OCI-LY7 (cell line): ENCODE results near the gene GRK6. TPM values are rescaled to one million over a fixed set of nuclear protein-coding genes. Genes with fewer than 3 reads are reported as not detected.

Source experiments
- BruUV-seq: library from RNA; stranded (reverse); fragments of 400-500 nt; replicated peaks from 2 replicates; lab custom pipeline; 2021; lab: Mats Ljungman, UMichigan
- CTCF ChIA-PET: fragments of 300-600 bp; sonication (Branson Sonifier 250); formaldehyde crosslinking; loops from one replicate; lab custom pipeline; 2022; ENCODE audit warnings: antibody characterized with exemption; ENCODE audit not compliant: unreplicated experiment; lab: Charles Lee
- POLR2A ChIA-PET: fragments of 300-600 bp; sonication (Branson Sonifier 250); formaldehyde crosslinking; loops from one replicate; lab custom pipeline; 2022; ENCODE audit warnings: antibody characterized with exemption; lab: Charles Lee
- DNase-seq: peaks from one replicate; pipeline ENCODE4 v3.0.0-alpha.2; 2015; ENCODE audit warnings: low spot score
- H2AFZ ChIP-seq: fragments of 200-600 bp; sonication (generic), shearing (Covaris generic); 2 replicates; pipeline ENCODE4 v1.6.1; 2014; ENCODE audit warnings: mild to moderate bottlenecking, antibody characterized with exemption, low read length, moderate library complexity
- H3K27ac ChIP-seq: fragments of 200-600 bp; sonication (generic); 2 replicates; pipeline ENCODE4 v1.5.1; 2014; ENCODE audit warnings: mixed run types, low read depth, mild to moderate bottlenecking, moderate library complexity, low read length, inconsistent platforms; ENCODE audit not compliant: poor library complexity, severe bottlenecking
- H3K36me3 ChIP-seq: fragments of 200-600 bp; sonication (generic); 2 replicates; pipeline ENCODE4 v1.6.1; 2014; ENCODE audit warnings: mild to moderate bottlenecking, antibody characterized with exemption, low read length, moderate library complexity, mixed read lengths; ENCODE audit not compliant: insufficient read depth
- H3K4me1 ChIP-seq: fragments of 200-600 bp; sonication (generic); 2 replicates; pipeline ENCODE4 v1.5.1; 2014; ENCODE audit warnings: mild to moderate bottlenecking, low read length; ENCODE audit not compliant: insufficient read depth, poor library complexity, severe bottlenecking
- H3K4me2 ChIP-seq: fragments of 200-600 bp; sonication (generic); 2 replicates; pipeline ENCODE4 v1.6.1; 2014; ENCODE audit warnings: mild to moderate bottlenecking, low read length
- H3K4me3 ChIP-seq: fragments of 200-600 bp; sonication (generic); 2 replicates; pipeline ENCODE4 v1.5.1; 2014; ENCODE audit warnings: mild to moderate bottlenecking, low read depth, low read length; ENCODE audit not compliant: poor library complexity, severe bottlenecking
- H3K79me2 ChIP-seq: fragments of 200-600 bp; sonication (generic); 2 replicates; pipeline ENCODE4 v1.6.1; 2016; ENCODE audit warnings: low read depth, mild to moderate bottlenecking, low read length, moderate library complexity, mixed read lengths; ENCODE audit not compliant: insufficient read depth
- H3K9me2 ChIP-seq: fragments of 200-600 bp; sonication (generic); 2 replicates; pipeline ENCODE4 v1.6.1; 2016; ENCODE audit warnings: mild to moderate bottlenecking, low read length, mixed read lengths; ENCODE audit not compliant: insufficient read depth
- H3K9me3 ChIP-seq: fragments of 200-600 bp; sonication (generic); 2 replicates; pipeline ENCODE4 v1.6.1; 2014; ENCODE audit warnings: mild to moderate bottlenecking, mixed run types, low read length, mixed read lengths
- H4K20me1 ChIP-seq: fragments of 200-600 bp; sonication (generic); 2 replicates; pipeline ENCODE4 v1.6.1; 2014; ENCODE audit warnings: mild to moderate bottlenecking, antibody characterized with exemption, low read length, moderate library complexity, mixed read lengths; ENCODE audit not compliant: insufficient read depth
- EZH2phosphoT487 ChIP-seq: fragments of 200-600 bp; sonication (generic); IDR thresholded peaks from 2 replicates; pipeline ENCODE4 v1.6.1; 2018; ENCODE audit warnings: low read depth, borderline replicate concordance, mild to moderate bottlenecking, mixed run types, antibody characterized with exemption, low read length, moderate library complexity, mixed read lengths
- intact Hi-C: fragments of 100-400 bp; cut with micrococcal nuclease; formaldehyde crosslinking; loops from one replicate; pipeline ENCODE4 v1.10.0; 2022; ENCODE audit not compliant: unreplicated experiment
- total RNA-seq, 2 experiments: library from RNA; depleted of rRNA in 1 of 2; stranded (reverse); fragments of >200 nt in 1 of 2; shearing (Covaris generic) in 1 of 2; gene quantifications; 2 replicates each; pipeline ENCODE4 v1.2.3, GENCODE V29; 2014 to 2022
- TF ChIP-seq, protein P1 (sequence below): fragments of 200-600 bp; sonication (generic); conservative IDR thresholded peaks from 2 replicates; pipeline ENCODE4 v1.5.1; 2014; ENCODE audit warnings: mild to moderate bottlenecking, antibody characterized with exemption, low read length, moderate library complexity, mixed read lengths

GRK6 gene
- total RNA-seq, 2 experiments from 2014 or later, result 46.2 to 99.4 TPM

DNA sequence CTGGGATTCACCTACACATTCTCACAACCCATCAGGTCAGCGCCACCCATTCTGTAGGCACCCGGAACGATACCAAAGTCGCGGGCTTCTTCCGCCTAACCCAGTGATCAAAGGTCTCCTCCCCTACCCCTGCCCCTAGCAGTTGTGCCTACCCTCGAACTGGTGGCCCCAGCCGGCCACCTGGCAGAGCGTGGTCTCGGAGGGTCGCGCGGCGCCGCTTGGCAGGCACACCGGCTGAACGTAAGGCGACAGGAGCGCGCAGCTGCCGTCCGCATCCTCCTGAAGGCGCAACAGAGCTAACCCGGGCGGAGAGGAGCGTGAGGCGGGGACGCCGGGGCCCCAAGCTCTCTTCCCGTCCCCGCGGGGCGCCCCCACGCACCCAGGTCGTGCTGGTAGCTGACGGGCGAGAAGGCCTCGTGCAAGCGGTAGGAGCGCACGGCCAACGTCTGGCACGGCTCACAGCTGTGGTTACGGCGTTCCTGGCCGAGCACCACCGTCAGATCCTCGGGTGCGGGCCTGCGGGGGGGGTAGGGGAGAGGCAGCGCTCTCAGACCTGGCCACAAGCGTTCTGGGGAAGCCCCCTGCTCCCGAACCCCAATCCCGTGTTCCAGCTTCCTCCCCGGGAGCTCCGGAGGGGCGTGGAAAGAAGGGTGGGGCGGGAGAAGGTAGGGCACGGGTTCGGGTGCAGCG is 23.2 kb upstream of the GRK6 start:
- Histone ChIP-seq H3K4me2 (peak overlapping the region; percentile 73), H3K9me3 (no peaks in the 10 kb centered on the region), H3K9me2 (no peaks in the 10 kb centered on the region), H2AFZ (peak overlapping the region; percentile 58; the same call in 1 of the 2 replicates), H3K4me1 (peaks cover 18% of the 10 kb centered on the region), H3K4me3 (peak overlapping the region; percentile 62), H4K20me1 (no peaks in the 10 kb centered on the region), H3K79me2 (no peaks in the 10 kb centered on the region), H3K27ac (no peak overlapping the region), H3K36me3 (no peaks in the 10 kb centered on the region)
- DNase-seq, result peak; percentile 32
- CTCF ChIA-PET, result interaction anchor here (0.6 to 3.5 kb wide), 15 partner anchors 8 to 279 kb away, joined by 3 to 25 read pairs (median 5); partner anchors contain the start of gene GRK6
- no peak for TF ChIP-seq EZH2phosphoT487
- TF ChIP-seq, protein P1, sequence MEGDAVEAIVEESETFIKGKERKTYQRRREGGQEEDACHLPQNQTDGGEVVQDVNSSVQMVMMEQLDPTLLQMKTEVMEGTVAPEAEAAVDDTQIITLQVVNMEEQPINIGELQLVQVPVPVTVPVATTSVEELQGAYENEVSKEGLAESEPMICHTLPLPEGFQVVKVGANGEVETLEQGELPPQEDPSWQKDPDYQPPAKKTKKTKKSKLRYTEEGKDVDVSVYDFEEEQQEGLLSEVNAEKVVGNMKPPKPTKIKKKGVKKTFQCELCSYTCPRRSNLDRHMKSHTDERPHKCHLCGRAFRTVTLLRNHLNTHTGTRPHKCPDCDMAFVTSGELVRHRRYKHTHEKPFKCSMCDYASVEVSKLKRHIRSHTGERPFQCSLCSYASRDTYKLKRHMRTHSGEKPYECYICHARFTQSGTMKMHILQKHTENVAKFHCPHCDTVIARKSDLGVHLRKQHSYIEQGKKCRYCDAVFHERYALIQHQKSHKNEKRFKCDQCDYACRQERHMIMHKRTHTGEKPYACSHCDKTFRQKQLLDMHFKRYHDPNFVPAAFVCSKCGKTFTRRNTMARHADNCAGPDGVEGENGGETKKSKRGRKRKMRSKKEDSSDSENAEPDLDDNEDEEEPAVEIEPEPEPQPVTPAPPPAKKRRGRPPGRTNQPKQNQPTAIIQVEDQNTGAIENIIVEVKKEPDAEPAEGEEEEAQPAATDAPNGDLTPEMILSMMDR, result no peak
- BruUV-seq, result no TSS peak
- intact Hi-C loops, result loop anchor here (1.0 to 10.0 kb wide), 2 partner anchors 23 to 192 kb away; partner anchors contain the start of genes GRK6 and TMED9
- POLR2A ChIA-PET, result interaction anchor here (0.5 to 2.6 kb wide), 7 partner anchors 11 to 163 kb away, joined by 3 to 10 read pairs (median 5); partner anchors contain the start of gene GRK6

DNA sequence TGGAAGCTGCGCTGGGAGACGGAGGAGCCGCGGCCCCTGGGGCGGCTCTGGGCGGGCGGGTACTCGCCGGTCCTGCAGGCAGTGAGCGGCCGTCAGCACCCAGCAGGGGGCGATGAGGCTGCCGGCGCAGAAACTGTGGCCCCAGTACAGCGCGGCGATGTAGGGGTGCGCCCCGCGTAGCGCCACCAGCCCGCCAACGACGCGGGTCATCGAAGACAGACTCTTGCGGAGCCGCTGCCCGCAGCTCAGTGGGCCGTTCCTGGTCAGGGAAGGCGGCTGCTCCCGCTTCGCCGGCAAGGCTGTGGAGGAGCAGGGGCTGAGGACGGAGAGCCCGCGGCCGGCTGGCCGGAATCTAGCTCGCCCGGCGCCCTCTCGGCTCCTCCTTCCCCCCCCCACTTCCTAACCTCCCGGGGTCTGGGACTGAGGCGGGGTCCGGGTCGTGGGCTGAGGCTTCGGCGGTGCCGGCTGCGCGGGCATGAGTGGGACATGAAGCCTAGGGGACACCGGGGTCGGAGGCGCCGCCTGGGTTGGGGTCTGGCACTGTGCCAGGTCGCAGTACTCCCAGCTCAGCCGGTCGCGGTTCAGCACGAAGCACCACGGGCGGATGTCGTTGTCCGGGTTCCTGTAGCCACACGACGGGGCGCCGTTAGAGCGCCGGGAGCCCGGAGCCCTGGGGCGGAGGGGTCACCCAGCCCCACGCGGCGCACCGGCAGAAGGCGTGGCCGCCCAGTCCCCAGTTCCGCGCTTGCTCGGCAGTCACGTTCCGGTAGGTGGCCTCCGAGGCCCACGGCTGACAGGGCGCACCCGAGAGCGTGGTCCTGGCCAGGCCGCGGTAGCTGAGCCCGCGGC is 22.5 kb upstream of the GRK6 start:
- DNase-seq, result peak; percentile 83
- peak overlapping the region; percentile 58; the same call in 1 of the 2 replicates for H2AFZ ChIP-seq
- no peaks in the 10 kb centered on the region for H3K79me2 ChIP-seq
- no peak for TF ChIP-seq EZH2phosphoT487
- TF ChIP-seq, protein P1, result peak; percentile 78
- H3K27ac ChIP-seq, result no peak overlapping the region
- peaks cover 18% of the 10 kb centered on the region for H3K4me1 ChIP-seq
- peak overlapping the region; percentile 73 for H3K4me2 ChIP-seq
- POLR2A ChIA-PET, result interaction anchor here (1.0 to 2.6 kb wide), 8 partner anchors 10 to 88 kb away, joined by 3 to 10 read pairs (median 5); partner anchors contain the start of gene GRK6
- H3K9me2 ChIP-seq, result no peaks in the 10 kb centered on the region
- CTCF ChIA-PET, result interaction anchor here (0.6 to 3.5 kb wide), 13 partner anchors 7 to 280 kb away, joined by 3 to 25 read pairs (median 5); no protein-coding TSS in a partner anchor
- no TSS peak for BruUV-seq
- no peaks in the 10 kb centered on the region for H4K20me1 ChIP-seq
- intact Hi-C loops, result loop anchor here (1.0 to 10.0 kb wide), 4 partner anchors 22 to 191 kb away; partner anchors contain the start of genes GRK6, PRR7 and TMED9
- no peaks in the 10 kb centered on the region for H3K9me3 ChIP-seq
- peak overlapping the region; percentile 62 for H3K4me3 ChIP-seq
- H3K36me3 ChIP-seq, result no peaks in the 10 kb centered on the region
